Ovary (tissue), 3 donors: ENCODE results near the gene DISC1.

Experiments
- EP300 ChIP-seq: sonication (generic); formaldehyde crosslinking; IDR thresholded peaks from one replicate; pipeline ENCODE4 v1.6.1; 2017; ENCODE audit warnings: antibody characterized with exemption
- POLR2A ChIP-seq: fragments of 450-650 bp; IDR thresholded peaks from one replicate; pipeline ENCODE4 v1.6.1; 2017; ENCODE audit warnings: antibody characterized with exemption, mild to moderate bottlenecking, moderate library complexity
- TF ChIP-seq, protein P1 (sequence below), 3 donors: fragments of 450-650 bp in 2 of 3; fragments of 200-600 bp in 1 of 3; IDR thresholded peaks; one replicate each; pipeline versions ENCODE4 v1.5.1 to v1.8.0; 2016 to 2022; ENCODE audit warnings: antibody characterized with exemption in 3 of 3, mild to moderate bottlenecking in 1 of 3
- donor health status: DM: no; HTN: no; CAD: no.

- TF ChIP-seq EP300 = no peak
- TF ChIP-seq, protein P1, sequence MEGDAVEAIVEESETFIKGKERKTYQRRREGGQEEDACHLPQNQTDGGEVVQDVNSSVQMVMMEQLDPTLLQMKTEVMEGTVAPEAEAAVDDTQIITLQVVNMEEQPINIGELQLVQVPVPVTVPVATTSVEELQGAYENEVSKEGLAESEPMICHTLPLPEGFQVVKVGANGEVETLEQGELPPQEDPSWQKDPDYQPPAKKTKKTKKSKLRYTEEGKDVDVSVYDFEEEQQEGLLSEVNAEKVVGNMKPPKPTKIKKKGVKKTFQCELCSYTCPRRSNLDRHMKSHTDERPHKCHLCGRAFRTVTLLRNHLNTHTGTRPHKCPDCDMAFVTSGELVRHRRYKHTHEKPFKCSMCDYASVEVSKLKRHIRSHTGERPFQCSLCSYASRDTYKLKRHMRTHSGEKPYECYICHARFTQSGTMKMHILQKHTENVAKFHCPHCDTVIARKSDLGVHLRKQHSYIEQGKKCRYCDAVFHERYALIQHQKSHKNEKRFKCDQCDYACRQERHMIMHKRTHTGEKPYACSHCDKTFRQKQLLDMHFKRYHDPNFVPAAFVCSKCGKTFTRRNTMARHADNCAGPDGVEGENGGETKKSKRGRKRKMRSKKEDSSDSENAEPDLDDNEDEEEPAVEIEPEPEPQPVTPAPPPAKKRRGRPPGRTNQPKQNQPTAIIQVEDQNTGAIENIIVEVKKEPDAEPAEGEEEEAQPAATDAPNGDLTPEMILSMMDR (IDR thresholded peaks at IDR 0.05) = no peak
- no peak for TF ChIP-seq POLR2A
Measured at GRCh38 chr1:231729544-231729943, 103.0 kb downstream of the DISC1 start.
